ENCODE measurements around the gene PGA5. TPM values are rescaled to one million over a fixed set of nuclear protein-coding genes. Genes with fewer than 3 reads are reported as not detected.

The PGA5 gene
- total RNA-seq, 3 donors from 2014 or later: not detected

DNA sequence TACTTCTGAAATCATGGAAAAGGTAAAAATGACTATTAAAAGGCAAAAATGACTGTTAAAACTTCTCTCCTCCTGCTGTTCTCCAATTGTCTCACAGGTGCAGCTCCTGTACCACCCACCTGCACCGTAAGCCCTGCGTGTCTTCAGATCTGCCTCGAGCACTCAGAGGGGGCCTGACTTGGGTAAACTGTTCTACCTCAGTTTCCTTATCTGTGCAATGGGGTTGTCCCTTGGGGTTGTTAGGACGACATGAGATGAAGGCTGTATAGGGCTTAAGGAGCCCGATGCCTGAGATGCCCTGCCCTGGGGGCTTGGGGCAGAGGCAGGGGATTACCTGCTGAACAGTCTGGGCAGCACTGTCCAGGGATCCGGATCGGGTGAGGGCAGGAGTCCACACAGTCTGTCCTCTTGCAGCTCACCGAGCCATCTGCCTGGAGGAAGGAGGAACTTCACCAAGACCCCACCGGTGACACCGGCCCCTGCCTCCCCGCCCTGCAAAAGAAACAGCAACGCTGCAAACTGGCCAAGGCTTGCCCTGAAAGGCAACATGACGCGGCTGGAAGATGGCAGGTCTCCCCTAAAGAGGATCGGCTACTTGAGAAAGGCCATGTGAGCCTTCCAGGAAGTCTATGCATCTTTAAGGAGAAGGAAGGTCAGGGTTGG is 27.7 kb downstream of the PGA5 start:
- Mint-ChIP-seq H3K36me3 (ENCODE audit: insufficient read depth) (no peaks in the 10 kb centered on the region), H3K9me3 (no peaks in the 10 kb centered on the region), H3K27me3 (ENCODE audit: low read depth) (peaks cover 1% of the 10 kb centered on the region), H3K4me3 (no peak overlapping the region), H3K4me1 (ENCODE audit: low read depth) (no peaks in the 10 kb centered on the region)
- DNase-seq (no peak), ATAC-seq (no peak)

- ATAC-seq (peak; percentile 53 to 58), DNase-seq (no peak)
- H3K36me3 Mint-ChIP-seq (ENCODE audit: insufficient read depth): no peaks in the 10 kb centered on the region
- H3K4me3 Mint-ChIP-seq: no peak overlapping the region
- peaks cover 1% of the 10 kb centered on the region for H3K27me3 Mint-ChIP-seq (ENCODE audit: low read depth)
- H3K9me3 Mint-ChIP-seq: no peaks in the 10 kb centered on the region
- no peaks in the 10 kb centered on the region for H3K4me1 Mint-ChIP-seq (ENCODE audit: low read depth)
Measured at GRCh38 chr11:61270354-61271076, 29.5 kb downstream of the PGA5 start.

GRCh38 chr11:61272731-61273130 is 31.8 kb downstream of the PGA5 start:
- Mint-ChIP-seq H3K4me1 (ENCODE audit: low read depth) (no peaks in the 10 kb centered on the region), H3K9me3 (no peaks in the 10 kb centered on the region), H3K27me3 (ENCODE audit: low read depth) (peaks cover 1% of the 10 kb centered on the region), H3K36me3 (ENCODE audit: insufficient read depth) (no peaks in the 10 kb centered on the region), H3K4me3 (no peak overlapping the region)
- DNase-seq (no peak), ATAC-seq (no peak)

DNA sequence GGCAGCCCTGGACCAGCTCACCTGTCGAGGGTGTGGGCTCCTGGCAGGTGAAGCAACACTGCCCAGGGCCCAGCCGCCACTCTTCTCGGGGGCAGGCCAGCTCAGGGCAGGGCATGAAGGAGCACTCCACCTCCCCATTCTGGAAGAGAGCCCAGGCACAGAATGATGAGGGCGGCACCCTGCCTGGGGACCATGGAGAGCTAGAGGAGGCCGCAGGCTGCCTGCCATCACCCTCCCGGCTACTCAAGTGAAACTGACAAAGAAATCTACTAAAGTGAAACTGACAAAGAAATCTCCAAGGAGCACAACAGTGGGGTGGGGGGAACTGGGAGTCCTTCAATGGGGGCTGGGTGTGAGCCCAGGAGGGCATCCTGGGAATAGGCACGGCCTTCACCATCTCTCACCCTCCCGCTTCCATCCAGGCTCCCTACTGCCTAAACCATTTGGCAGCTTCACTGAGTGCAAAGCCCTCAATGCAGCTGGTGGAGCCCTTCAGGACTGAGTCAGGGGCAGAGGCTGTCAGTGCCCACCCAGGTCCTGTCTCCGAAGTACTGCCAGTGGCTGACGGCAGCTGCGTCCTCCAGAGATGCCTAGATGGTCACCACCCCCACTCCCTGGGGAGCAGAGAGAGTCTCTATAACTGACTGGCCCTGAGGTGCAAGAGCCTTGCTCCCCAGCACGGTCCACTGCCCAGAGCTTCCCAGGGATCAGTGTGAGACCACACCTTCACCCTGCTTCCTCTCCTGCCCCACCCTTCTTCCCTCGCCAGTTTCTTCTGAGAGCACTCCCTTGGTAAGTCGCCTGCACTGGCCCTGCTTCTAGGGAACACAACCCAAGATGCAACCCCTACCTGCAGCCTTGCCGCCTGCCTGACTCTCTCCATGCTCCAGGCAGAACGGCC is 32.5 kb downstream of the PGA5 start:
- Mint-ChIP-seq H3K4me1 (ENCODE audit: low read depth) (no peaks in the 10 kb centered on the region), H3K36me3 (ENCODE audit: insufficient read depth) (no peaks in the 10 kb centered on the region), H3K27me3 (ENCODE audit: low read depth) (peaks cover 6% of the 10 kb centered on the region), H3K4me3 (no peak overlapping the region), H3K9me3 (no peaks in the 10 kb centered on the region)
- ATAC-seq (no peak), DNase-seq (no peak)

GRCh38 chr11:61274084-61274483 is 33.1 kb downstream of the PGA5 start:
- no peaks in the 10 kb centered on the region for H3K4me1 Mint-ChIP-seq (ENCODE audit: low read depth)
- no peaks in the 10 kb centered on the region for H3K36me3 Mint-ChIP-seq (ENCODE audit: insufficient read depth)
- no peak for DNase-seq
- no peaks in the 10 kb centered on the region for H3K9me3 Mint-ChIP-seq
- no peak for ATAC-seq
- H3K4me3 Mint-ChIP-seq: no peak overlapping the region
- peaks cover 4% of the 10 kb centered on the region for H3K27me3 Mint-ChIP-seq (ENCODE audit: low read depth)

GRCh38 chr11:61275191-61275590 is 34.2 kb downstream of the PGA5 start:
- Mint-ChIP-seq H3K36me3 (ENCODE audit: insufficient read depth) (no peaks in the 10 kb centered on the region), H3K27me3 (ENCODE audit: low read depth) (peaks cover 4% of the 10 kb centered on the region), H3K4me1 (ENCODE audit: low read depth) (no peaks in the 10 kb centered on the region)

DNA sequence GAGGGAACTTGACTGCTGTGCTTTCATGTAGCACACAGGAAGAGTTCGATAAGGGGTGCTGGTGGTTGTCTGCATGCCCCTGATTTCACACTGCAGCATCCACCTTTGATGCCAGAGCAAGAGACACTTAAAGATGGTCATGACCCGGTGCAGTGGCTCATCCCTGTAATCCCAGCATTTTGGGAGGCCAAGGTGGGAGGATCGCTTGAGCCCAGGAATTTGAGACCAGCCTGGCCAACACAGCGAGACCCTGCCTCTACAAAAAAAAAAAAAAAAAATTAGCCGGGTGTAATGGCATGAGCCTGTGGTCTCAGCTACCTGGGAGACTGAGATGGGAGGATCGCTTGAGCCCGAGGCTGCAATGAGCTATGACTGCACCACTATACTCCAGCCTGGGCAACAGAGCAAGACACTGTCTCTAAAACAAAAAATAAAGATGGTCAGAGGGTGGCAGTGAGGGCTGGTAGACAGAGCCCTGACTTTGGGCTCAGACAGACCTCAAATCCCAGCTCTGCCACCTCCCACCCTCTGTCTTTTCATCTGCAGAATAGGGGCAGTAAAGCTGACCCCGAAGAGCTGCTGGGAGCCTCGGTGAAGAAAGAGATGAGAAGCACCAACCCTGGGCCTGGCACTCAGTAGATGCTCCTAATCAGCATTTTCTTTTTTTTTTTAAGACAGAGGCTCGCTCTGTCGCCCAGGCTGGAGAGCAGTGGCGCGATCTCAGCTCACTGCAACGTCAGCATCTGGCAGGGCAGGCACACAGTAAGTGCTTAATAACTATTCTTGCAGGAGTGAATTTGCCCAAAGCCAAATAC is 36.4 kb downstream of the PGA5 start:
- Mint-ChIP-seq H3K4me3 (no peak overlapping the region), H3K36me3 (ENCODE audit: insufficient read depth) (no peaks in the 10 kb centered on the region), H3K9me3 (no peaks in the 10 kb centered on the region), H3K4me1 (ENCODE audit: low read depth) (no peaks in the 10 kb centered on the region), H3K27me3 (ENCODE audit: low read depth) (peaks cover 4% of the 10 kb centered on the region)
- no peak for DNase-seq
- ATAC-seq: no peak

More at GRCh38 chr11:61275191-61275590, 34.2 kb downstream of the PGA5 start:
- ATAC-seq (no peak), DNase-seq (no peak)
- H3K4me3 Mint-ChIP-seq: no peak overlapping the region
- H3K9me3 Mint-ChIP-seq: no peaks in the 10 kb centered on the region

DNA sequence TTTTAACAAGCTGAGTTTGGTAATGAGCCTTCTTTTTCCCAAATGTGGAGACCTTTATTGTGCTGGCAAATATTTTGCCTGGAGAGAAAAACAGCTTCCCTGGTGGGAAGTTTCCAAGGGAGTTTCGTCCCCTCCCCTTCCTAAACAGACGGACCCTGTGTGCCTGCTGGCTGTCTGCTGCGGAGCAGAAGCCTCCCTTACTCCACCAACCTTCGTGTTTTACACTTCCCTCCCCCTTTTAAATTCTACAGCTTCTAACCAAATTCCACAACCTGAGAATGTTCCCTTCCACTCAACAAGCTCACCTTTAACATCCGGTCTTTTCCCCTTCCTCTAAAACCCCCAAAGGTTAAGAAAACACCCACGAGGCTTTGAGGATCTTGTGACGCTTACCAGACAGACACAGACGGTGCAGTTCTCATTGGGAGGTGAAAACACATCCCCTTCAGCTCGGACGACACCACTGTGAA is 37.1 kb downstream of the PGA5 start:
- DNase-seq: no peak
- peaks cover 4% of the 10 kb centered on the region for H3K27me3 Mint-ChIP-seq (ENCODE audit: low read depth)
- H3K4me3 Mint-ChIP-seq: no peak overlapping the region
- no peaks in the 10 kb centered on the region for H3K4me1 Mint-ChIP-seq (ENCODE audit: low read depth)
- H3K9me3 Mint-ChIP-seq: no peaks in the 10 kb centered on the region
- no peak for ATAC-seq
- H3K36me3 Mint-ChIP-seq (ENCODE audit: insufficient read depth): no peaks in the 10 kb centered on the region

GRCh38 chr11:61279934-61280659 is 39.1 kb downstream of the PGA5 start:
- DNase-seq: no peak
- Mint-ChIP-seq H3K36me3 (ENCODE audit: insufficient read depth) (peaks cover 3% of the 10 kb centered on the region), H3K4me3 (no peak overlapping the region), H3K27me3 (ENCODE audit: low read depth) (peaks cover 4% of the 10 kb centered on the region), H3K9me3 (no peaks in the 10 kb centered on the region), H3K4me1 (ENCODE audit: low read depth) (no peaks in the 10 kb centered on the region)
- ATAC-seq: no peak

- DNase-seq (no peak), ATAC-seq (no peak)
- H3K36me3 Mint-ChIP-seq (ENCODE audit: insufficient read depth): peaks cover 3% of the 10 kb centered on the region
- no peaks in the 10 kb centered on the region for H3K4me1 Mint-ChIP-seq (ENCODE audit: low read depth)
- peaks cover 4% of the 10 kb centered on the region for H3K27me3 Mint-ChIP-seq (ENCODE audit: low read depth)
- H3K4me3 Mint-ChIP-seq: no peak overlapping the region
- H3K9me3 Mint-ChIP-seq: no peaks in the 10 kb centered on the region
Measured at GRCh38 chr11:61280883-61281580, 40.1 kb downstream of the PGA5 start.

DNA sequence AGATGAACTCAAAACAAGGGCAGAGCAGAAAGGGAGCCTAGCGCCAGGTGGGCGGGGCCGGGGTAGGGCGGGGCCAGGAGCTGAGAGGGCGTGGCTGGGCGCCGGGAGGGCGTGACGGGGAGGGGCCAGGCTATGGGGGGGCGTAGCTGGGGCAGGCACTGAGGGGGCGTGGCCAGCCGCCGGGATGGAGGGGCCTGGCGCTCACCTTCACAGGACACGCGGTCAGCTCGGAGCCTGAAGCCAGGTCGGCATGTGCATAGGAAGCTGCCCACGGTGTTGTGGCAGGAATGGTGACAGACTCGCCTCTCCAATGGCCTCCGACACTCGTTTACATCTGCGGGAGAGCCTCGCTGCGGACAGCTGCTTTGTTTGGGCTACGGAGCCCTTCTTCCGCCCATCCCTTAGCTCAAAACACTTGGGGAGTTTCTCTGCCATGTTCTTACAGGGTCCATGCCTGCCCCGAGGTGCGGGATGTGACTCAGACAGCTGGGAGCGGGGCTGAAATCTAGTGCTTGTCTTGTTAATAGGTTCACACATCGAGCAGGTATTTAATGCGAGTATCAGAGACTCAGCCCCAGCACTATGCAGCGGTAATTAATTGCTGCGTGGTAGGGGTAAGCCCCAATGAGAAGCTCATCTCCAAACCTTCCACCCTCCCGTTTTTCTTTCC is 40.7 kb downstream of the PGA5 start:
- DNase-seq: no peak
- H3K27me3 Mint-ChIP-seq (ENCODE audit: low read depth): peaks cover 4% of the 10 kb centered on the region
- peak; percentile 66 to 76 for ATAC-seq
- H3K4me3 Mint-ChIP-seq: no peak overlapping the region
- no peaks in the 10 kb centered on the region for H3K9me3 Mint-ChIP-seq
- H3K4me1 Mint-ChIP-seq (ENCODE audit: low read depth): no peaks in the 10 kb centered on the region
- H3K36me3 Mint-ChIP-seq (ENCODE audit: insufficient read depth): peaks cover 3% of the 10 kb centered on the region

- Mint-ChIP-seq H3K9me3 (no peaks in the 10 kb centered on the region), H3K4me3 (no peak overlapping the region), H3K27me3 (ENCODE audit: low read depth) (peaks cover 3% of the 10 kb centered on the region), H3K4me1 (ENCODE audit: low read depth) (no peaks in the 10 kb centered on the region), H3K36me3 (ENCODE audit: insufficient read depth) (peaks cover 3% of the 10 kb centered on the region)
- no peak for ATAC-seq
- no peak for DNase-seq
Measured at GRCh38 chr11:61283613-61284012, 42.6 kb downstream of the PGA5 start.

Data from activated T-cell treated with anti-CD3 and anti-CD28 coated beads, Interleukin-2, amount 50 U/mL, for 4 hours (primary cell).